ENCODE data around the gene SLCO2A1.

- TF ChIP-seq POLR2A (IDR thresholded peaks at IDR 0.05), result no peak
- TF ChIP-seq CTCF (IDR thresholded peaks at IDR 0.05), result no peak
- no peak for TF ChIP-seq POLR2AphosphoS5 (IDR thresholded peaks at IDR 0.05)
These were observed 62.8 kb downstream of the SLCO2A1 start for GRCh38 chr3:133966954-133967353.
